ENCODE measurements around the gene BAHD1. TPM values are rescaled to one million over a fixed set of nuclear protein-coding genes. Genes with fewer than 3 reads are reported as not detected.
A peak's percentile ranks its signal among the peaks of the same experiment; 100 is the strongest.

BAHD1 gene
- total RNA-seq, 4 donors from 2014 or later, result 11.6 to 29.6 (median 22.3) TPM

DNA sequence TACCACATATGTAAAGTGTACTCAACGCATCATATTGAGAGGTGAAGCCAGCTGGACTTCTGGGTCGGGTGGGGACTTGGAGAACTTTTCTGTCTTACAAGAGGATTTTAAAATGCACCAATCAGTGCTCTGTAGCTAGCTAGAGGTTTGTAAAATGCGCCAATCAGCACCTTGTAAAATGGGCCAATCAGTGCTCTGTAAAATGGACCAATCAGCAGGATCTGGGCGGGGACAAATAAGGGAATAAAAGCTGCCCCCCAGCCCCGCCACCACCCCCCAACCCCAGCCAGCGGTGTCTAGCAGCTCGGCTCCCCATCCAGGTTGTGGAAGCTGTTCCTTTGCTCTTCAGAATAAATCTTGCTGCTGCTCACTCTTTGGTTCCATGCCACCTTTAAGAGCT is 41.4 kb upstream of the BAHD1 start:
- no peaks in the 10 kb centered on the region for H3K4me1 ChIP-seq
- H3K27me3 ChIP-seq, result no peaks in the 10 kb centered on the region
- H3K27ac ChIP-seq (replicated peaks in 1 of 4), result no peak overlapping the region
- TF ChIP-seq POLR2AphosphoS5 (IDR thresholded peaks at IDR 0.05) (no peak), CTCF (IDR thresholded peaks at IDR 0.05) (no peak), POLR2A (IDR thresholded peaks at IDR 0.05; ENCODE audit: low read depth) (no peak)
- no peak for DNase-seq (ENCODE audit: extremely low spot score)
- peaks cover 0 to 2% (median under 1%) of the 10 kb centered on the region in 4 donors for H3K36me3 ChIP-seq
- no peaks in the 10 kb centered on the region for H3K9me3 ChIP-seq
- 83% methylated on average over 7 of the region's 7 CpGs for WGBS
- intact Hi-C loops (cut with DNase I), result no loop called here
- H3K4me3 ChIP-seq, result no peak overlapping the region

DNA sequence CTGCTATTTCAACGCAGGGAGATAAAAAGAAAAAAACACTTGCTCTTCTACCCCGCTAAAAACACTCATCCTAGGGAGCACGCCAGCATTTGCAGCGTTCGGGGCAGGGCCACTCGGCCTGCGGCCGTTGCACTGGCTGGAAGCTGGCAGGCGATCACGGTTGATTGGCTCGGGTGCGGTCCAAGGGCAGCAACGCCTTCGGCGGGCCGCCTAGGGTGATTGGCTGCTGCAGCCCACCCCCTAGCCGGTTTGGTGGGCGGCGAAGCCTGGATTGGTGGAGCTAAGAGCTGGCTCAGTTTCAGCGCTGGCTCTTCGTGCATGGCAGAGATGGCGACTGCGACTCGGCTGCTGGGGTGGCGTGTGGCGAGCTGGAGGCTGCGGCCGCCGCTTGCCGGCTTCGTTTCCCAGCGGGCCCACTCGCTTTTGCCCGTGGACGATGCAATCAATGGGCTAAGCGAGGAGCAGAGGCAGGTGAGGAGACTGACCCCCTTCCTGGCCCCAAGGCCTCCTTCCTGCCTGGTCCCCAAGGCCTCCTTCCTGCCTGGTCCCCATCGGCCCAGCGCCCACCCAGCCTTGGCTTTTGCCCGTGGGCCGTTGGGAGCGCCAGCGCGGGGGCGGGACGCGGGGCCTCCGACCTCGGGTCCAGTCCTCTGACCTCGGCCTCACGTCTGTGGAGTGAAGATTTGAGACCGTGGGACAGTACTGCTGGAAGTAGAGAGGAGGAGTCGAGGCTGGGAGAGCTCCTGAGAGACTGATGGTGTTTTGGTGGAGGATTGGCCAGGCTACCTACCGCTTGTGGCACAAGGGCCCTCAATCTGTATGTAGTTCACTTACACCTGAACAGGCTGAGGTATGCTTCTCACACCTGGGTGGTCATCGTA is 35.0 kb upstream of the BAHD1 start, which contains the start of gene IVD:
Gene IVD, plus strand, starts transcription at position 295 of the 881 bp plus-strand sequence. Its CDS starts 33 bp downstream, at position 328.
- TF ChIP-seq POLR2A (IDR thresholded peaks at IDR 0.05; ENCODE audit: low read depth) (no peak), POLR2AphosphoS5 (IDR thresholded peaks at IDR 0.05) (peak; percentile 89)
- peak within 1 kb of the TSS; percentile 73 to 94 (median 88) for H3K4me3 ChIP-seq
- H3K27ac ChIP-seq (replicated peaks in 1 of 4), result peak within 1 kb of the TSS; percentile 78 to 85 (median 82)
- WGBS, result 6% methylated on average over 17 of the region's 54 CpGs
- no peaks in the 10 kb centered on the region for H3K27me3 ChIP-seq
- H3K4me1 ChIP-seq, result peaks cover 21 to 33% (median 29%) of the 10 kb centered on the region in 4 donors
- DNase-seq (ENCODE audit: extremely low spot score), result peak; percentile 98
- intact Hi-C loops (cut with DNase I), result no loop called here
- H3K9me3 ChIP-seq, result no peaks in the 10 kb centered on the region
- peaks cover 9 to 34% (median 27%) of the 10 kb centered on the region in 4 donors for H3K36me3 ChIP-seq

GRCh38 chr15:40407330-40407990 is 33.3 kb upstream of the BAHD1 start:
- WGBS, result 80% methylated on average over 8 of the region's 8 CpGs
- H3K4me3 ChIP-seq, result no peak overlapping the region
- no peaks in the 10 kb centered on the region for H3K9me3 ChIP-seq
- TF ChIP-seq EP300 (IDR thresholded peaks at IDR 0.05), result no peak
- TF ChIP-seq POLR2A (IDR thresholded peaks at IDR 0.05; ENCODE audit: low read depth), result no peak
- TF ChIP-seq POLR2AphosphoS5 (IDR thresholded peaks at IDR 0.05), result no peak
- no peak for TF ChIP-seq CTCF (IDR thresholded peaks at IDR 0.05)
- peaks cover 19 to 52% (median 44%) of the 10 kb centered on the region in 4 donors for H3K36me3 ChIP-seq
- peaks cover 21 to 33% (median 29%) of the 10 kb centered on the region in 4 donors for H3K4me1 ChIP-seq
- H3K27ac ChIP-seq (replicated peaks in 1 of 4), result no peak overlapping the region
- H3K27me3 ChIP-seq, result no peaks in the 10 kb centered on the region
- intact Hi-C loops (cut with DNase I), result no loop called here
- no peak for DNase-seq (ENCODE audit: extremely low spot score)

DNA sequence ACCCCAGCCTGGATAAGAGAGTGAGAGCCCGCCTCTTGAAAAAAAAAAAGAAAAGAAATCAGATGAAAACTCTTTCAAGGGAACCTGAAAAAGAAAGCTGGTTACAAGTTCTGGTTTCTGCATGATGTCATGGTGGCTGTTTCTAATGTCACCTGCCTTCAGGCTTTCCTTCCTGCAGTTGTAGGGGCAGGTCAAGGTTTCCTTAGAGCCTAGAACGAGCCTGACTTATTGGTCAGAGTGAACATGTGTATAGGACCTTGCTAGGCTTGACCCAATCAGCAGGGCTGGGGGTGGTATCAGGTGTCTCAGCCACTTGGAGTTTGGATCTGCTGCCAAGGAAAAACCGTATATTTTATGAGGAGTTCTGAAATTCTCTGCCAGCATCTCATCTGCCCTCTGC is 31.4 kb upstream of the BAHD1 start:
- no peak for TF ChIP-seq EP300 (IDR thresholded peaks at IDR 0.05)
- TF ChIP-seq CTCF (IDR thresholded peaks at IDR 0.05), result no peak
- TF ChIP-seq POLR2A (IDR thresholded peaks at IDR 0.05; ENCODE audit: low read depth), result no peak
- no peak for TF ChIP-seq POLR2AphosphoS5 (IDR thresholded peaks at IDR 0.05)
- DNase-seq (ENCODE audit: extremely low spot score), result no peak
- H3K9me3 ChIP-seq, result no peaks in the 10 kb centered on the region
- H3K27ac ChIP-seq (replicated peaks in 1 of 4), result no peak overlapping the region
- H3K4me3 ChIP-seq, result no peak overlapping the region
- peaks cover 28 to 71% (median 62%) of the 10 kb centered on the region in 4 donors for H3K36me3 ChIP-seq
- WGBS, result 79% methylated on average over 3 of the region's 3 CpGs
- intact Hi-C loops (cut with DNase I), result no loop called here
- peaks cover 21 to 33% (median 29%) of the 10 kb centered on the region in 4 donors for H3K4me1 ChIP-seq
- no peaks in the 10 kb centered on the region for H3K27me3 ChIP-seq

- Histone ChIP-seq H3K27me3 (no peaks in the 10 kb centered on the region), H3K4me1 (peaks cover 13 to 24% (median 20%) of the 10 kb centered on the region in 4 donors), H3K27ac (replicated peaks in 1 of 4) (no peak overlapping the region), H3K9me3 (no peaks in the 10 kb centered on the region), H3K36me3 (peaks cover 38 to 82% (median 73%) of the 10 kb centered on the region in 4 donors), H3K4me3 (no peak overlapping the region)
- WGBS, result 94% methylated on average over 9 of the region's 11 CpGs
- TF ChIP-seq EP300 (IDR thresholded peaks at IDR 0.05), result no peak
- TF ChIP-seq CTCF (IDR thresholded peaks at IDR 0.05), result no peak
- no peak for TF ChIP-seq POLR2AphosphoS5 (IDR thresholded peaks at IDR 0.05)
- no peak for TF ChIP-seq POLR2A (IDR thresholded peaks at IDR 0.05; ENCODE audit: low read depth)
- intact Hi-C loops (cut with DNase I), result no loop called here
- no peak for DNase-seq (ENCODE audit: extremely low spot score)
Observed at GRCh38 chr15:40410476-40410875, 30.3 kb upstream of the BAHD1 start.
